Colonic mucosa (tissue), 4 donors: Measurements from ENCODE around the gene TAF8. TPM values are rescaled to one million over a fixed set of nuclear protein-coding genes. Genes with fewer than 3 reads are reported as not detected.
A peak's percentile ranks its signal among the peaks of the same experiment; 100 is the strongest.

ENCODE experiments used
- DNase-seq: peaks from one replicate; pipeline ENCODE4 v3.0.0-alpha.2; 2020
- H3K27ac ChIP-seq: fragments of 200-600 bp; one replicate; pipeline ENCODE4 v1.8.0; 2021
- H3K27me3 ChIP-seq: fragments of 200-600 bp; one replicate; pipeline ENCODE4 v1.8.0; 2021
- H3K36me3 ChIP-seq: fragments of 200-600 bp; one replicate; pipeline ENCODE4 v1.8.0; 2021
- H3K4me1 ChIP-seq: fragments of 200-600 bp; one replicate; pipeline ENCODE4 v1.8.0; 2021; ENCODE audit warnings: mild to moderate bottlenecking
- H3K4me3 ChIP-seq: fragments of 200-600 bp; one replicate; pipeline ENCODE4 v1.8.0; 2021
- H3K9ac ChIP-seq, 2 donors: one replicate each; pipeline ENCODE4 v1.7.0; 2013; ENCODE audit warnings: control low read depth in 2 of 2, low read depth in 2 of 2, low read length in 2 of 2
- H3K9me3 ChIP-seq: fragments of 200-600 bp; one replicate; pipeline ENCODE4 v1.8.0; 2021
- CTCF ChIP-seq: fragments of 200-600 bp; IDR thresholded peaks from one replicate; pipeline ENCODE4 v1.8.0; 2022; ENCODE audit warnings: antibody characterized with exemption, mild to moderate bottlenecking
- intact Hi-C: fragments of 100-400 bp; cut with DNase I; formaldehyde crosslinking; loops from one replicate; pipeline ENCODE4 v1.14.1; 2022
- total RNA-seq, 2 donors: library from RNA; stranded (reverse); fragmentation: NEBNext Ultra II Directional in 1 of 2; extraction: Animal tissue kit (Norgen Biotek cat#: 25700) in 1 of 2; gene quantifications; one replicate each; pipeline ENCODE4 v1.2.1, GENCODE V29; 2021
- donor health status: healthy.
- donor health status: DM: no; HTN: no; CAD: no.
- donor health status: DM: no; HTN: no; CAD: no.

The TAF8 gene
- total RNA-seq, 2 donors from 2014 or later = 20.5 to 21.2 TPM

- Histone ChIP-seq H3K9me3 (no peaks in the 10 kb centered on the region), H3K4me3 (no peak overlapping the region), H3K27me3 (no peaks in the 10 kb centered on the region), H3K27ac (peak overlapping the region; percentile 13), H3K9ac (no peak overlapping the region), H3K36me3 (no peaks in the 10 kb centered on the region), H3K4me1 (peaks cover 15% of the 10 kb centered on the region)
- no peak for TF ChIP-seq CTCF
- DNase-seq = no peak
- intact Hi-C loops = loop anchor here (5.0 kb wide), 2 partner anchors 104 to 119 kb away; partner anchors contain the start of genes BYSL and MED20
Measured at GRCh38 chr6:42041481-42042053, 8.8 kb upstream of the TAF8 start.

- Histone ChIP-seq H3K9ac (no peak overlapping the region), H3K27me3 (no peaks in the 10 kb centered on the region), H3K9me3 (no peaks in the 10 kb centered on the region), H3K27ac (peak overlapping the region; percentile 13), H3K4me1 (peaks cover 15% of the 10 kb centered on the region), H3K36me3 (no peaks in the 10 kb centered on the region), H3K4me3 (no peak overlapping the region)
- no peak for TF ChIP-seq CTCF
- intact Hi-C loops = loop anchor here (5.0 kb wide), 2 partner anchors 105 to 120 kb away; partner anchors contain the start of genes BYSL and MED20
- no peak for DNase-seq
Measured at GRCh38 chr6:42042108-42042507, 8.2 kb upstream of the TAF8 start.

- H3K4me3 ChIP-seq = no peak overlapping the region
- DNase-seq = peak; percentile 95
- peak; percentile 97 for TF ChIP-seq CTCF
- no peaks in the 10 kb centered on the region for H3K27me3 ChIP-seq
- no peak overlapping the region for H3K27ac ChIP-seq
- intact Hi-C loops = loop anchor here (1.0 to 5.0 kb wide), 4 partner anchors 107 to 263 kb away; partner anchors contain the start of genes BYSL, MED20 and PRICKLE4
- no peaks in the 10 kb centered on the region for H3K9me3 ChIP-seq
- no peaks in the 10 kb centered on the region for H3K36me3 ChIP-seq
- peak overlapping the region; percentile 16 to 48 for H3K9ac ChIP-seq
- H3K4me1 ChIP-seq = peaks cover 19% of the 10 kb centered on the region
Measured at GRCh38 chr6:42043787-42044475, 6.4 kb upstream of the TAF8 start.

- H3K36me3 ChIP-seq = no peaks in the 10 kb centered on the region
- H3K9ac ChIP-seq = peak overlapping the region; percentile 1 to 60
- peak; percentile 91 for DNase-seq
- H3K4me1 ChIP-seq = peaks cover 27% of the 10 kb centered on the region
- H3K27me3 ChIP-seq = no peaks in the 10 kb centered on the region
- peak overlapping the region; percentile 72 for H3K27ac ChIP-seq
- no peak overlapping the region for H3K4me3 ChIP-seq
- TF ChIP-seq CTCF = no peak
- intact Hi-C loops = loop anchor here (2.0 kb wide), 1 partner anchor 265 kb away; the partner anchor contains the start of gene PRICKLE4
- no peaks in the 10 kb centered on the region for H3K9me3 ChIP-seq
Measured at GRCh38 chr6:42045538-42046460, 4.5 kb upstream of the TAF8 start.
